K562 (cell line): ENCODE data around the gene POMT2. TPM values are rescaled to one million over a fixed set of nuclear protein-coding genes. Genes with fewer than 3 reads are reported as not detected.

ENCODE experiments used
- ATAC-seq: fragments of 200-7000 bp; cut with Tn5 transposase; 3 replicates; pipeline ENCODE4 v1.9.1; 2020; ENCODE audit warnings: moderate library complexity
- BruUV-seq: library from RNA; stranded (reverse); fragments of 400-500 nt; replicated peaks from 2 replicates; lab custom pipeline; 2021; lab: Mats Ljungman, UMichigan
- CTCF ChIA-PET: fragments of 300-600 bp; formaldehyde crosslinking; extraction: SDS; loops from one replicate; lab custom pipeline; 2021; ENCODE audit warnings: low intra/inter-chr PET ratio; lab: Yijun Ruan, JAX
- POLR2A ChIA-PET: fragments of 300-600, 350-650 bp; sonication (Branson Sonifier 250); formaldehyde crosslinking; extraction: SDS; loops from one replicate; lab custom pipeline; 2021; ENCODE audit warnings: antibody characterized with exemption, inconsistent platforms; lab: Yijun Ruan, JAX
- DNase-seq, 4 experiments: peaks; one replicate each; pipeline versions ENCODE4 v3.0.0 to v3.0.0-alpha.2; 2011 to 2018; ENCODE audit warnings: low spot score in 3 of 4, mixed read lengths in 3 of 4; ENCODE audit errors: extremely low read depth in 1 of 4
- FAIRE-seq: peaks from 2 replicates; lab custom pipeline; 2011; peaks lifted over from hg19 to GRCh38; lab: Jason Lieb, UNC
- H2AFZ ChIP-seq: 2 replicates; pipeline ENCODE4 v1.6.0; 2011; ENCODE audit warnings: low read depth, low read length, control low read depth, inconsistent platforms
- H3K27ac ChIP-seq: fragments of 200-600 bp; 3 replicates; pipeline ENCODE4 v1.8.0; 2011; ENCODE audit warnings: low read depth, mild to moderate bottlenecking, control low read depth, inconsistent platforms, low read length, moderate library complexity, mixed read lengths; ENCODE audit errors: extremely low read depth
- H3K27me3 ChIP-seq, 2 experiments: fragments of 300-600 bp in 1 of 2; 2 replicates in 1 of 2; 3 replicates in 1 of 2; pipeline versions ENCODE4 v1.6.0 to v1.8.0; 2011; ENCODE audit warnings: inconsistent platforms in 2 of 2, low read length in 2 of 2, mild to moderate bottlenecking in 1 of 2, mixed read lengths in 1 of 2, moderate library complexity in 1 of 2; ENCODE audit not compliant: control insufficient read depth in 2 of 2, insufficient read depth in 2 of 2
- H3K36me3 ChIP-seq: fragments of 300-600 bp; 3 replicates; pipeline ENCODE4 v1.8.0; 2011; ENCODE audit warnings: mild to moderate bottlenecking, low read length, inconsistent platforms; ENCODE audit not compliant: control insufficient read depth, insufficient read depth
- H3K4me1 ChIP-seq, 2 experiments: fragments of 200-600 bp in 1 of 2; replicated peaks in 1 of 2; 2 replicates in 1 of 2; 3 replicates in 1 of 2; pipeline versions ENCODE4 v1.5.1 to v1.8.0; 2011; ENCODE audit warnings: inconsistent platforms in 2 of 2, low read length in 2 of 2, mild to moderate bottlenecking in 1 of 2, mixed read lengths in 1 of 2, moderate library complexity in 1 of 2; ENCODE audit not compliant: control insufficient read depth in 2 of 2, insufficient read depth in 2 of 2
- H3K4me2 ChIP-seq: 2 replicates; pipeline ENCODE4 v1.6.1; 2011; ENCODE audit warnings: low read length, control low read depth, inconsistent platforms, mixed read lengths; ENCODE audit not compliant: insufficient read depth
- H3K4me3 ChIP-seq: fragments of 200-600 bp; sonication (generic), shearing (Covaris generic); 2 replicates; pipeline ENCODE4 v1.5.1; 2016; ENCODE audit warnings: control low read depth, inconsistent platforms
- H3K79me2 ChIP-seq: fragments of 200-600 bp; 3 replicates; pipeline ENCODE4 v1.8.0; 2011; ENCODE audit warnings: low read length, inconsistent platforms; ENCODE audit not compliant: control insufficient read depth, insufficient read depth
- H3K9ac ChIP-seq, 2 experiments: 2 replicates each; pipeline versions ENCODE4 v1.6.0 to v1.6.1; 2011; ENCODE audit warnings: low read depth in 2 of 2, low read length in 2 of 2, control low read depth in 1 of 2, inconsistent platforms in 1 of 2, mild to moderate bottlenecking in 1 of 2, mixed read lengths in 1 of 2; ENCODE audit not compliant: insufficient read depth in 1 of 2
- H3K9me1 ChIP-seq: one replicate; pipeline ENCODE4 v1.6.0; 2011; ENCODE audit warnings: inconsistent platforms, mild to moderate bottlenecking, low read length, moderate library complexity; ENCODE audit not compliant: control insufficient read depth, insufficient read depth
- H3K9me3 ChIP-seq: replicated peaks from 2 replicates; pipeline ENCODE4 v1.5.1; 2011; ENCODE audit warnings: low read depth, low read length, inconsistent platforms; ENCODE audit not compliant: control insufficient read depth, insufficient read depth
- H4K20me1 ChIP-seq: replicated peaks from 2 replicates; pipeline ENCODE4 v1.6.1; 2011; ENCODE audit warnings: low read length, inconsistent platforms, mixed read lengths; ENCODE audit not compliant: control insufficient read depth, insufficient read depth
- ASH1L ChIP-seq: fragments of 450-650 bp; IDR thresholded peaks from 2 replicates; pipeline ENCODE4 v1.6.1; 2018; ENCODE audit warnings: borderline replicate concordance, mild to moderate bottlenecking, low read depth; ENCODE audit not compliant: partially characterized antibody
- COPS2 ChIP-seq: fragments of 450-650 bp; conservative IDR thresholded peaks from 2 replicates; pipeline ENCODE4 v1.6.1; 2016; ENCODE audit warnings: mild to moderate bottlenecking, moderate library complexity
- FOXK2 ChIP-seq, 2 experiments: fragments of 450-650 bp; IDR thresholded peaks in 1 of 2; conservative IDR thresholded peaks in 1 of 2; 2 replicates each; pipeline ENCODE4 v1.6.1; 2016; ENCODE audit warnings: low read depth in 2 of 2, mild to moderate bottlenecking in 1 of 2
- KDM1A ChIP-seq, 2 experiments: fragments of 450-650 bp; IDR thresholded peaks; 2 replicates each; pipeline ENCODE4 v1.6.1; 2016; ENCODE audit warnings: mild to moderate bottlenecking in 2 of 2
- NFIC ChIP-seq: fragments of 450-650 bp; IDR thresholded peaks from 2 replicates; pipeline ENCODE4 v1.6.1; 2017; ENCODE audit warnings: mild to moderate bottlenecking, inconsistent platforms
- NFIX ChIP-seq: fragments of 250-450 bp; sonication (Bioruptor Pico); IDR thresholded peaks from 2 replicates; pipeline ENCODE4 v1.4.0; 2020; ENCODE audit warnings: low read depth, mild to moderate bottlenecking, moderate library complexity
- SAFB ChIP-seq: fragments of 200-400 bp; formaldehyde crosslinking; IDR thresholded peaks from 2 replicates; pipeline ENCODE4 v1.6.1; 2017; ENCODE audit warnings: low read depth, low read length, borderline replicate concordance
- SMAD2 ChIP-seq: fragments of 150-350 bp; IDR thresholded peaks from 2 replicates; pipeline ENCODE4 v1.6.1; 2014; ENCODE audit warnings: low read depth, mild to moderate bottlenecking, low read length
- ZFP36 ChIP-seq: fragments of 150-350 bp; IDR thresholded peaks from 2 replicates; pipeline ENCODE4 v1.6.1; 2018; ENCODE audit warnings: low read length, low read depth; ENCODE audit not compliant: partially characterized antibody
- ZNF830 ChIP-seq: fragments of 250-450 bp; sonication (Bioruptor Pico); IDR thresholded peaks from 2 replicates; pipeline ENCODE4 v1.5.0; 2021; ENCODE audit warnings: mild to moderate bottlenecking
- WGBS: fragments of 100-300 bp; shearing (Covaris generic); methylation state at CpG from one replicate; pipeline ENCODE4 v1.1.6; 2016; ENCODE audit warnings: low coverage, mixed read lengths; ENCODE audit not compliant: insufficient coverage; ENCODE audit errors: missing lambda C conversion rate; 5-methylcytosine and 5-hydroxymethylcytosine counted together
- in situ Hi-C: fragments of 300-500 bp; cut with MboI; formaldehyde crosslinking; loops from 4 replicates; pipeline ENCODE4 v1.15.0; 2018; ENCODE audit warnings: inconsistent platforms, mixed read lengths
- intact Hi-C: fragments of 100-400 bp; cut with micrococcal nuclease; formaldehyde crosslinking; loops from 2 replicates; pipeline ENCODE4 v1.14.2; 2022
- polyA plus RNA-seq, 8 experiments: library from polyadenylated mRNA; depleted of rRNA in 4 of 8; stranded (reverse) in 5 of 8; unstranded in 3 of 8; fragments of >200 nt; fragmentation: Nextera tagmentation in 2 of 8; fragmentation: Illumina TruSeq in 1 of 8; extraction: Ambion mirVana in 2 of 8; extraction: Trizol in 1 of 8; gene quantifications; 2 replicates each; pipeline versions ENCODE4 v1.2.1 to v1.2.3, GENCODE V29; 2011 to 2014; ENCODE audit warnings: inconsistent platforms in 1 of 8, missing spikeins in 1 of 8
- total RNA-seq, 7 experiments: library from RNA; depleted of rRNA in 6 of 7; stranded (reverse); fragments of >200 nt in 6 of 7; fragmentation: Illumina TruSeq in 2 of 7; extraction: Trizol in 2 of 7; gene quantifications; 2 replicates each; pipeline versions ENCODE4 v1.2.1 to v1.2.3, GENCODE V29; 2011 to 2021; ENCODE audit warnings: low replicate concordance in 1 of 7
- TF ChIP-seq, protein P1 (sequence below): fragments of 450-650 bp; formaldehyde crosslinking; conservative IDR thresholded peaks from 2 replicates; pipeline ENCODE4 v1.4.0; 2022; ENCODE audit warnings: mild to moderate bottlenecking, missing genetic modification characterization

The POMT2 gene
- total and polyA plus RNA-seq, 9 of the 15 experiments (the other 6 are each of a cell fraction or from before 2014, with no cell fraction given) = 0.39 to 16.6 (median 7.8) TPM

DNA sequence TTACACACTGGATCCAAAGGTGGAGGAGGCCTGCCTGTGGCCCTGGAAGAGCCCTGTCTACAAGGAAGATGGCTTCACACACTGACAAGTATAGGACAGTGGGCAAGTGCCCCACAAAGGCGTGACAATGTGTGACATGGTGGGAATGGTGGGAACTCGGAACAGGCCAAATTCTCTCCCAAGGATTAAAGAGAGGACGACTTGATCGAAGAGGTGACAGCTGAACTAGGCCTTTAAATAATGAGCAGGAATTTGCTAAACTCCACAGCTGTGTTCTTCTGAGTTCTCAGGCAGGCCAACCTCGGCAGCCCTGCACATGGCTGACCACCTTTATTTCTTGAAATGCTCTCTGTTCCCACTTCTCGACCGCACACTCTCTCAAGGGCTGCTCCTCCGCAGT is 23.8 kb downstream of the POMT2 start (continued):
- TF ChIP-seq, protein P1, sequence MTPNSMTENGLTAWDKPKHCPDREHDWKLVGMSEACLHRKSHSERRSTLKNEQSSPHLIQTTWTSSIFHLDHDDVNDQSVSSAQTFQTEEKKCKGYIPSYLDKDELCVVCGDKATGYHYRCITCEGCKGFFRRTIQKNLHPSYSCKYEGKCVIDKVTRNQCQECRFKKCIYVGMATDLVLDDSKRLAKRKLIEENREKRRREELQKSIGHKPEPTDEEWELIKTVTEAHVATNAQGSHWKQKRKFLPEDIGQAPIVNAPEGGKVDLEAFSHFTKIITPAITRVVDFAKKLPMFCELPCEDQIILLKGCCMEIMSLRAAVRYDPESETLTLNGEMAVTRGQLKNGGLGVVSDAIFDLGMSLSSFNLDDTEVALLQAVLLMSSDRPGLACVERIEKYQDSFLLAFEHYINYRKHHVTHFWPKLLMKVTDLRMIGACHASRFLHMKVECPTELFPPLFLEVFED (CRISPR knock-in tag) = no peak
- no peak for TF ChIP-seq ZNF830 (CRISPR knock-in tag)
- TF ChIP-seq ASH1L = no peak
- TF ChIP-seq SAFB = no peak
- no peak for TF ChIP-seq KDM1A (IDR thresholded peaks at IDR 0.05)
- TF ChIP-seq ZFP36 = no peak
- TF ChIP-seq, all 486 proteins: peak for 0

DNA sequence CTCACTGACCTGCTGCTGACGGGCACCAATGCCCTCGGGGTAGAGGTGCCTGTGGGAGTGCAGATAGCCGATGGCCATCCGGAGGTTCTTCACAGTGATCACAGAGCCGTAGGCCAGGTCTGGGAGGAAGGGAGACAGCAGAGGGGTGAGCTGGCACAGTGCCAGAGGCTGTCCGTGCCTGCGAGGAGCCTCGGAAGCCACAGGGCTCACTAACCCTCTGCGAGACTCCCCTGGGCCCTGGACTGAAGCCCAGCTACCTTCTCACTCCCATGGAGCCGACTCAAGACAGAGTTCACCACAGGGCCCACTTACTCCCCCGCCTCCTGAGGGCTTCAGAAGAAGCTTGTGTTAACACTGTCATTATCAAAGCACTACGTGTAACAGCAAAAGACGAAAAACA is 24.5 kb downstream of the POMT2 start:
- ChIA-PET CTCF (interaction anchor here (0.7 kb wide), 1 partner anchor 148 kb away, joined by 3 read pairs; no protein-coding TSS in a partner anchor), POLR2A (no interaction called here)
- H4K20me1 ChIP-seq = no peaks in the 10 kb centered on the region
- H3K9ac ChIP-seq = no peak overlapping the region
- no peaks in the 10 kb centered on the region for H3K9me1 ChIP-seq
- H3K79me2 ChIP-seq = no peaks in the 10 kb centered on the region
- no TSS peak for BruUV-seq
- ATAC-seq (no peak), DNase-seq (no peak), FAIRE-seq (no peak)
- H2AFZ ChIP-seq = no peak overlapping the region
- H3K4me3 ChIP-seq = no peak overlapping the region
- H3K27ac ChIP-seq = no peak overlapping the region
- in situ Hi-C loops = no loop called here
- TF ChIP-seq FOXK2 (conservative IDR thresholded peaks at IDR 0.05 in 1 of 2, IDR thresholded peaks at IDR 0.05 in 1 of 2; ENCODE audit: low read depth in 2 of 2) (no peak), SMAD2 (no peak), COPS2 (no peak), NFIX (CRISPR knock-in tag) (peak; percentile 75), NFIC (peak; percentile 94)
- no peak overlapping the region for H3K4me2 ChIP-seq
- no peaks in the 10 kb centered on the region for H3K4me1 ChIP-seq
- intact Hi-C loops = no loop called here
- 71% methylated on average over 13 of the region's 13 CpGs for WGBS
- no peaks in the 10 kb centered on the region for H3K9me3 ChIP-seq
- H3K36me3 ChIP-seq = peaks cover 19% of the 10 kb centered on the region; the same call in 2 of the 3 replicates
- no peaks in the 10 kb centered on the region for H3K27me3 ChIP-seq
